Measurements from ENCODE around the gene CPEB3.

Gene CPEB3

GRCh38 chr10:92125144-92125543, 165.7 kb downstream of the CPEB3 start:
- Histone ChIP-seq H2AFZ (ENCODE audit: low read length) (no peak overlapping the region), H3K36me3 (ENCODE audit: insufficient read depth, low read length) (no peaks in the 10 kb centered on the region), H4K20me1 (ENCODE audit: insufficient read depth, low read length) (no peaks in the 10 kb centered on the region), H3K9me3 (ENCODE audit: low read length) (no peaks in the 10 kb centered on the region), H3K9ac (ENCODE audit: low read length) (no peak overlapping the region), H3K27ac (ENCODE audit: low read depth, low read length, poor library complexity, severe bottlenecking) (no peak overlapping the region), H3K9me2 (ENCODE audit: low read depth, low read length) (no peaks in the 10 kb centered on the region), H3K4me3 (ENCODE audit: low read depth, low read length, poor library complexity, severe bottlenecking) (no peak overlapping the region), H3K4me1 (ENCODE audit: insufficient read depth, low read length, severe bottlenecking) (peaks cover 12% of the 10 kb centered on the region), H3K4me2 (ENCODE audit: low read length) (no peak overlapping the region), H3K79me2 (ENCODE audit: insufficient read depth, low read length) (no peaks in the 10 kb centered on the region), H3F3A (ENCODE audit: insufficient read depth, low read length) (no peaks in the 10 kb centered on the region), H3K27me3 (ENCODE audit: insufficient read depth, low read length) (no peaks in the 10 kb centered on the region)
- TF ChIP-seq EZH2 (IDR thresholded peaks at IDR 0.05; ENCODE audit: borderline replicate concordance, low read length) (no peak), CTCF (IDR thresholded peaks at IDR 0.05; ENCODE audit: low read length) (no peak)

- no peak overlapping the region for H3K4me3 ChIP-seq (ENCODE audit: low read depth, low read length, poor library complexity, severe bottlenecking)
- H3K4me1 ChIP-seq (ENCODE audit: insufficient read depth, low read length, severe bottlenecking): peaks cover 12% of the 10 kb centered on the region
- no peak overlapping the region for H2AFZ ChIP-seq (ENCODE audit: low read length)
- H4K20me1 ChIP-seq (ENCODE audit: insufficient read depth, low read length): no peaks in the 10 kb centered on the region
- no peaks in the 10 kb centered on the region for H3F3A ChIP-seq (ENCODE audit: insufficient read depth, low read length)
- H3K4me2 ChIP-seq (ENCODE audit: low read length): no peak overlapping the region
- H3K36me3 ChIP-seq (ENCODE audit: insufficient read depth, low read length): no peaks in the 10 kb centered on the region
- no peaks in the 10 kb centered on the region for H3K9me3 ChIP-seq (ENCODE audit: low read length)
- no peak overlapping the region for H3K9ac ChIP-seq (ENCODE audit: low read length)
- no peaks in the 10 kb centered on the region for H3K79me2 ChIP-seq (ENCODE audit: insufficient read depth, low read length)
- no peak overlapping the region for H3K27ac ChIP-seq (ENCODE audit: low read depth, low read length, poor library complexity, severe bottlenecking)
- TF ChIP-seq EZH2 (IDR thresholded peaks at IDR 0.05; ENCODE audit: borderline replicate concordance, low read length): no peak
- no peaks in the 10 kb centered on the region for H3K27me3 ChIP-seq (ENCODE audit: insufficient read depth, low read length)
- H3K9me2 ChIP-seq (ENCODE audit: low read depth, low read length): no peaks in the 10 kb centered on the region
Measured at GRCh38 chr10:92124616-92125143, 166.2 kb downstream of the CPEB3 start.

DNA sequence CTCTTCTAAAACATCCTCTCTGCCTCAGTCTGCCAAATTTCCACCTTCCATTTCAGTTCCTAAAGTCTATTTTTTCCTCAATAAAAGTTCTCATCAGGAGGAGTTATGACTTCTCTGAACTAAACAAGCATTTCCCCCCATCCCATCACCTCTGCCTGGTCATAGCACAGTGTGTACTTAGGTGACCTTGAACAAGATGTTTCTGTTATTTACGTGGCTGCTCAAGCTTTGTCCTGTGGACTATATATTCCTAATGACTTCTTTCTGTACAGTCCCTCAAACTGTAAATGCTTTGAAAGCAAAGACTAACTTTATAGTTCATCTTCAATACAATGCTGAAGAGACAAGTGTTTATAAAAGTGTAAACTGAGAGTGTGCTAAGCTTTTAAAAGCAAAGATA, 166.9 kb downstream of the CPEB3 start:
- Histone ChIP-seq H4K20me1 (ENCODE audit: insufficient read depth, low read length) (no peaks in the 10 kb centered on the region), H3K4me1 (ENCODE audit: insufficient read depth, low read length, severe bottlenecking) (peaks cover 12% of the 10 kb centered on the region), H3F3A (ENCODE audit: insufficient read depth, low read length) (no peaks in the 10 kb centered on the region), H3K27me3 (ENCODE audit: insufficient read depth, low read length) (no peaks in the 10 kb centered on the region), H3K9ac (ENCODE audit: low read length) (no peak overlapping the region), H2AFZ (ENCODE audit: low read length) (no peak overlapping the region), H3K4me3 (ENCODE audit: low read depth, low read length, poor library complexity, severe bottlenecking) (no peak overlapping the region), H3K79me2 (ENCODE audit: insufficient read depth, low read length) (no peaks in the 10 kb centered on the region), H3K36me3 (ENCODE audit: insufficient read depth, low read length) (no peaks in the 10 kb centered on the region), H3K4me2 (ENCODE audit: low read length) (no peak overlapping the region), H3K9me3 (ENCODE audit: low read length) (no peaks in the 10 kb centered on the region), H3K9me2 (ENCODE audit: low read depth, low read length) (no peaks in the 10 kb centered on the region), H3K27ac (ENCODE audit: low read depth, low read length, poor library complexity, severe bottlenecking) (no peak overlapping the region)
- TF ChIP-seq CTCF (IDR thresholded peaks at IDR 0.05; ENCODE audit: low read length) (no peak), EZH2 (IDR thresholded peaks at IDR 0.05; ENCODE audit: borderline replicate concordance, low read length) (no peak)

DNA sequence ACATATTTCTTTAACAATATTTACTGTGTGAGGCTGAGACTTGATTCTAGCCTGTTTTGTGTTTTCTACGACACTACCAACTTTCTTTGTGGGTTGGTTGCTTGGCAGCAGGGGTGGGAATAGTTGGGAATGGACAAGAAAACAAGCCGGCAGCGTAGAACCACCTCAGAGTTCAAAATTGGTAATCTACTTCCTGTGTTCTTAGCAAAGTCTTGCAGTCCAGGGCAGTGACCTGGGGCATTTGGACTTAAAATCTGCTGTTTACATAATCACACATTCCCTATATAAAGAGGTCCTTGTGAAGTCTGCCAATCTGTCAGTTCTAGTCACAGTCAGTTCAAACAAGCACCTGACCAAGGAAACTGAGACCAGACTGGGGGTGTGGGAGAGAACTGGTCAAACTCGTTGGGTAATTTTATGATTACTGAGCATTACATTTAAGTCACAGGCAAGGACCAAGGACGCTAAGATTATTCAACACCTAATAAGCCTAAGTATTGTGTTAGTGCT, 167.9 kb downstream of the CPEB3 start:
- no peaks in the 10 kb centered on the region for H3K9me3 ChIP-seq (ENCODE audit: low read length)
- H3K9ac ChIP-seq (ENCODE audit: low read length): no peak overlapping the region
- H4K20me1 ChIP-seq (ENCODE audit: insufficient read depth, low read length): no peaks in the 10 kb centered on the region
- TF ChIP-seq CTCF (IDR thresholded peaks at IDR 0.05; ENCODE audit: low read length): no peak
- TF ChIP-seq EZH2 (IDR thresholded peaks at IDR 0.05; ENCODE audit: borderline replicate concordance, low read length): no peak
- no peak overlapping the region for H3K27ac ChIP-seq (ENCODE audit: low read depth, low read length, poor library complexity, severe bottlenecking)
- H3K4me1 ChIP-seq (ENCODE audit: insufficient read depth, low read length, severe bottlenecking): peaks cover 11% of the 10 kb centered on the region
- H3F3A ChIP-seq (ENCODE audit: insufficient read depth, low read length): no peaks in the 10 kb centered on the region
- H3K36me3 ChIP-seq (ENCODE audit: insufficient read depth, low read length): no peaks in the 10 kb centered on the region
- H3K9me2 ChIP-seq (ENCODE audit: low read depth, low read length): no peaks in the 10 kb centered on the region
- H3K79me2 ChIP-seq (ENCODE audit: insufficient read depth, low read length): no peaks in the 10 kb centered on the region
- no peak overlapping the region for H2AFZ ChIP-seq (ENCODE audit: low read length)
- no peak overlapping the region for H3K4me2 ChIP-seq (ENCODE audit: low read length)
- no peak overlapping the region for H3K4me3 ChIP-seq (ENCODE audit: low read depth, low read length, poor library complexity, severe bottlenecking)
- H3K27me3 ChIP-seq (ENCODE audit: insufficient read depth, low read length): no peaks in the 10 kb centered on the region
